Calu3 (cell line): ENCODE data around the gene SPTB. TPM values are rescaled to one million over a fixed set of nuclear protein-coding genes. Genes with fewer than 3 reads are reported as not detected.

Experiments
- BruUV-seq: library from RNA; stranded (reverse); fragments of 400-500 nt; replicated peaks from 2 replicates; lab custom pipeline; 2021; lab: Mats Ljungman, UMichigan
- CTCF ChIA-PET: fragments of 300-600 bp; sonication (Branson Sonifier 250); formaldehyde crosslinking; loops from one replicate; lab custom pipeline; 2022; ENCODE audit warnings: antibody characterized with exemption; lab: Charles Lee
- DNase-seq: peaks from one replicate; pipeline ENCODE4 v3.0.0; 2022
- H3K27ac Mint-ChIP-seq: one replicate; pipeline ENCODE4 v1.8.0; 2022; ENCODE audit warnings: mixed read lengths; ENCODE audit not compliant: unreplicated experiment
- H3K27me3 Mint-ChIP-seq: one replicate; pipeline ENCODE4 v1.8.0; 2022; ENCODE audit warnings: mixed read lengths; ENCODE audit not compliant: unreplicated experiment
- H3K36me3 Mint-ChIP-seq: one replicate; pipeline ENCODE4 v1.8.0; 2022; ENCODE audit warnings: mild to moderate bottlenecking, moderate library complexity, mixed read lengths; ENCODE audit not compliant: insufficient read depth, unreplicated experiment
- H3K4me1 Mint-ChIP-seq: one replicate; pipeline ENCODE4 v1.8.0; 2022; ENCODE audit warnings: mild to moderate bottlenecking, low read depth, mixed read lengths; ENCODE audit not compliant: unreplicated experiment
- H3K4me3 Mint-ChIP-seq: one replicate; pipeline ENCODE4 v1.8.0; 2022; ENCODE audit warnings: mild to moderate bottlenecking, low read depth, moderate library complexity, mixed read lengths; ENCODE audit not compliant: unreplicated experiment
- H3K9me3 Mint-ChIP-seq: one replicate; pipeline ENCODE4 v1.8.0; 2022; ENCODE audit warnings: low read depth, mixed read lengths; ENCODE audit not compliant: unreplicated experiment
- CTCF ChIP-seq: fragments of 200-600 bp; IDR thresholded peaks from one replicate; pipeline ENCODE4 v1.8.0; 2022; ENCODE audit warnings: antibody characterized with exemption; ENCODE audit not compliant: unreplicated experiment
- intact Hi-C: fragments of 100-400 bp; cut with micrococcal nuclease; formaldehyde crosslinking; loops from one replicate; pipeline ENCODE4 v1.10.0; 2022; ENCODE audit not compliant: unreplicated experiment
- total RNA-seq: library from RNA; stranded (reverse); gene quantifications from 2 replicates; pipeline ENCODE4 v1.2.3, GENCODE V29; 2022

The SPTB gene
- total RNA-seq, 1 experiment from 2014 or later: not detected

GRCh38 chr14:64877846-64878245 is 1.9 kb downstream of the SPTB start:
- no peak overlapping the region for H3K27ac Mint-ChIP-seq
- CTCF ChIA-PET: interaction anchor here (1.0 kb wide), 1 partner anchor 55 kb away, joined by 4 read pairs; no protein-coding TSS in a partner anchor
- peaks cover 92% of the 10 kb centered on the region for H3K27me3 Mint-ChIP-seq
- no peaks in the 10 kb centered on the region for H3K36me3 Mint-ChIP-seq
- no peaks in the 10 kb centered on the region for H3K9me3 Mint-ChIP-seq
- no peaks in the 10 kb centered on the region for H3K4me1 Mint-ChIP-seq
- no peak for TF ChIP-seq CTCF
- DNase-seq: no peak
- no peak overlapping the region for H3K4me3 Mint-ChIP-seq
- intact Hi-C loops: no loop called here
- no TSS peak for BruUV-seq

GRCh38 chr14:64875350-64875749 is 4.4 kb downstream of the SPTB start:
- intact Hi-C loops: no loop called here
- peaks cover 92% of the 10 kb centered on the region for H3K27me3 Mint-ChIP-seq

GRCh38 chr14:64873506-64874219 is 6.0 kb downstream of the SPTB start:
- Mint-ChIP-seq H3K4me3 (no peak overlapping the region), H3K4me1 (no peaks in the 10 kb centered on the region), H3K9me3 (no peaks in the 10 kb centered on the region), H3K27me3 (peaks cover 96% of the 10 kb centered on the region), H3K27ac (no peak overlapping the region), H3K36me3 (no peaks in the 10 kb centered on the region)
- no TSS peak for BruUV-seq
- no peak for DNase-seq
- intact Hi-C loops: no loop called here
- TF ChIP-seq CTCF: no peak
- CTCF ChIA-PET: no interaction called here

More at GRCh38 chr14:64875350-64875749, 4.4 kb downstream of the SPTB start:
- no peak for DNase-seq
- H3K27ac Mint-ChIP-seq: no peak overlapping the region
- H3K36me3 Mint-ChIP-seq: no peaks in the 10 kb centered on the region
- no peaks in the 10 kb centered on the region for H3K9me3 Mint-ChIP-seq
- BruUV-seq: no TSS peak
- no peak overlapping the region for H3K4me3 Mint-ChIP-seq
- no peaks in the 10 kb centered on the region for H3K4me1 Mint-ChIP-seq
- TF ChIP-seq CTCF: no peak
- CTCF ChIA-PET: no interaction called here

- intact Hi-C loops: no loop called here
- peaks cover 96% of the 10 kb centered on the region for H3K27me3 Mint-ChIP-seq
- no peaks in the 10 kb centered on the region for H3K36me3 Mint-ChIP-seq
- CTCF ChIA-PET: no interaction called here
- no peak overlapping the region for H3K27ac Mint-ChIP-seq
- TF ChIP-seq CTCF: no peak
- H3K9me3 Mint-ChIP-seq: no peaks in the 10 kb centered on the region
- H3K4me3 Mint-ChIP-seq: no peak overlapping the region
- DNase-seq: no peak
- BruUV-seq: no TSS peak
- no peaks in the 10 kb centered on the region for H3K4me1 Mint-ChIP-seq
Measured at GRCh38 chr14:64871344-64871743, 8.4 kb downstream of the SPTB start.
